GM18526 (cell line): ENCODE results near the gene SBK2.

ENCODE experiments used
- POLR2A ChIP-seq: IDR thresholded peaks from 3 replicates; pipeline ENCODE4 v1.6.1; 2011; ENCODE audit not compliant: insufficient read length; ENCODE audit errors: extremely low read depth

SBK2 gene

GRCh38 chr19:55563261-55563690 is 26.3 kb upstream of the SBK2 start:
- TF ChIP-seq POLR2A = no peak

DNA sequence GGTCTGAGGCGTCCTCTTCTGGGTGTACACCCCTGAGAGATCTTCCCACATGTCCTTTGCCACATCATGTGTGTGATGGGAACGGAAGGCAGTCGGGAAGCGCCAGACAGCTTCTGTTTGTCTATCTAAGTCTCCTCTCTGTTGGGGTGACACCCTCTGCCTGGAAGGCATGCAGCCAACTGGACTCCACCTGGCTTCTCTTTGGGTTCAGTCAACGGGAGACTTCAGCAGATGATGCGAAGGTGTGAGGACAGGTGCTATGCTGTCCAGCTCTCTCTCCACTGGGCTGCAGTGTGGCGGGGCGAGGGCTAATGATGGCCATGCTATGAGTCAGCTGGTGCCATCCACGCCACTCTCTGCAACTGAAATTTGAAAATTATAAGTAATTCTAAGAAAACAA is 22.8 kb upstream of the SBK2 start:
- no peak for TF ChIP-seq POLR2A

DNA sequence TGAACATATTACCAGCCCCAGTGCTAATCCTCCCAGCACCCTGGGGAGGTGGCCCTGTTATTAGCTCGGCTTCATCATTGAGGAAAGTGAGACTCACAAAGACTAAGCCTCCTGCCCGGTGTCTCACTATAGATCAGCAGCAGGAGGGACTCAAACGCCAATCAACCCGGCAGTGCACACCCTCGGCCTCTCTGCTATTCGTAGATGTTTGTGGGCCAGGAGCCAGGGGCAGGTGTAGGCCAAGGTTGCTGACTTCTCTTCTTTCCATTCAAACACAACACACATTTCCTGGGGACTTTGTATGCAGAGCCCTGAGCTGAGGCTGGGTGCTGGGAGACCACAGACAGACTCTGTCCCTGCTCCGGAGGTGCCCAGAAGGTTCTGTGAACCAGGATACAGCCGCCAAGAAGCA is 17.8 kb upstream of the SBK2 start:
- TF ChIP-seq POLR2A = no peak

GRCh38 chr19:55554302-55554701 is 17.4 kb upstream of the SBK2 start:
- TF ChIP-seq POLR2A = no peak

- TF ChIP-seq POLR2A = no peak
These were observed 16.6 kb upstream of the SBK2 start for GRCh38 chr19:55553217-55554182.

DNA sequence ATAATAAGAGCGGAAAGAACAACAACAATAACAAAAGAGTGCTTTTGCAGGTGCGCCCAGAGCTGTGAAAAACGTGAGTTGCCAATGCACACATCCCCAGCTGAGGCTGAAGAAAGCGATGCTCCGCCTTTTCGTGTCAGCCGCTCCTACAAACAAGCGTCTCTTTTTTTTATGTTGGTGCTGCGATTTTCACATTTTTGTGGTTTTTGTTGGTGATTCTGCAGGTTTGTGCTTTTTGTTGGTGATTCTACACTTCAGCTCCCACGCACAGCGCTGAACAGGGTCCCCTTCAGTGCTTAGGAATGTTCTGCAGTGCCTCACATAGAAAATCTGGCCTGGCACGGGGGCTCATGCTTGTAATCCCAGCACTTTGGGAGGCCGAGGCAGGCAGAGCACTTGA is 15.7 kb upstream of the SBK2 start:
- TF ChIP-seq POLR2A = no peak

GRCh38 chr19:55552206-55552605 is 15.3 kb upstream of the SBK2 start:
- no peak for TF ChIP-seq POLR2A

DNA sequence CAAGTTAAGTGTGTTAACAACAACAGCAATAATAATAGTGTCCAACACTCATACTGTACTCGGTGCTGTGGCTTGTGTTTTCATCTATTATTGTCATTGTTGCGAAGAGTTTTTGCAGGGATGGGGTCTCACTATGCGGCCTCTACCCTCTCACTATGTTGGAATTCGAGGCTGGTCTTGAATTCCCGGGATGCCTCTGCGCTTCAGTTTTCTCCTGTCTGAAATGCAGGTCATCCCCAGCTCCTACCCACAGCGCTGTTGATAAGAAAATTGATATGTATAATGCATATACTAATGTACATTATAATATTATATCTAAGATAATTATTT is 13.4 kb upstream of the SBK2 start:
- no peak for TF ChIP-seq POLR2A

DNA sequence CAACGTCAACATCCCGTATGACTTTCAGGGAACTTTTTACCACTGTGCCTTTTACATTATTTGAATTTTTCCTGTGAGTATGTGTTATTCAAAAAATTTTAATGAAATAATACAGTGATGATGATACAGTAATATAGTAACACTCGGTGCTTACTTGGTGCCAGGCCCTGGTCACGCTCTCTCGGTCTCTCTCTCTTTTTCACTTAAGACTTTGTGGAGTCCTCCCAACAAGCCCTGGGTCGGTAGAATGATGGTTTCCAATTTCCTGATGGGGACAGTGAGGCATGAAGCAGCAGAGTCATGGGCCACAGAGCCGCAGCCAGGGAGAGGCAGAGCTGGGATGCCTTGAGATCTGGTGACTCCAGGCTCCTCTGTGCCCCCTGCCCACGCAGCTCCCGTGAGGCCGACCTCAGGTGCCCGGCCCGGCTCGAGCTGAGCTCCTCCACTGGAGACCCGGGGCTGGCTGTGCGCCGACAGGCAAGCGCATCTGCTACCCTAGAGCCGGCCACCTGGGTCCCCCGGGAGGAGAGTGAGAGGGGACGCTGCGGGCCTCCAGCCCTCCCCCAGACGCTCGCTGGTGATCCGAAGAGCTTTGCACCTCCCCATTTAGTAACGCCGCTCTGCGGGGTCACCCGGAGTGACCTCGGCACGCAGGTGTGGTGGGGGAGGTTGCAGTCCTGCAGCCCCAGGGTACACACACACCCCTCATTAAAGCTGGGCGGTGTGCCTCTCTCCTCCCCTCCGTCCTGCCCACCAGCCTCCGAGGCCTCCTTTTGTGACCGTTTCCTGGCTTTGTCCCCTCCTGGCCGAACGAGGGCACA is 12.8 kb upstream of the SBK2 start:
- no peak for TF ChIP-seq POLR2A

GRCh38 chr19:55546822-55547614 is 10.1 kb upstream of the SBK2 start:
- TF ChIP-seq POLR2A = no peak

- no peak for TF ChIP-seq POLR2A
These were observed 9.1 kb upstream of the SBK2 start for GRCh38 chr19:55546011-55546410.

- TF ChIP-seq POLR2A = no peak
These were observed 8.5 kb upstream of the SBK2 start, which contains the start of gene SBK3 for GRCh38 chr19:55545443-55545842. Gene SBK3 (minus strand): TSS chr19:55545543. CDS start chr19:55545543, 0 bp downstream.

DNA sequence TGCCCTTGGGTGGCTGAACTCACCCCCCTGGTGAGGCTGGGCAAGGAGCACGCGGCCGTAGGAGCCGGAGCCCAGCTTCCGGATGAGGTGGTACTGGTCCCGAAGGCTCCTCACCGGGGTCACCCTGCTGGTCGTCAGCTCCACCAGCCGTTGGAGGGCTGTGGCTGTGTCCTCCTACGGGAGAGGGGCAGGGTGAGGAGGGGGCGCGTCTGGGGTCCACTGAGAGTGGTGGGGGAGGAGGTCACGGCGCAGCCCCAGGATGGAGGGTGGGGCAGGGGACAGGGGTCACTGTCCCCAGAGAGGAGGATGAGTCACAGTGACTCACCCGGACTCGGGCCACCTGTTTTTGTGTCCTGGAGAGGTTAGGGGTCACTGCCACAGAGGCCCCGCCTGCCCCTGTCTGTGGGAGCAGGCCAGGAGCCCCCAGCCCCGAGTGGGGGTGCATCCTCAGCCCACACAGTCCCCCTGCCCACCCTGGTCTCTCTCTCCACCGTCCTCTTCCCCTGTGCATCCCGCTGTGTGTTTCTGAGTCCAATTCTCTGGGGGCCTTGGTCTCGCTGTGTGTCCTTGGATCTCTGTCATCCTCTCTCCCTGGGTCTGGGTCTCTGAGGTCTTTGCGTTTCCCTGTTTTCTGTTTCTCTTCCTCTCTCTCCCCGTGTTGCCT is 8.0 kb upstream of the SBK2 start:
- no peak for TF ChIP-seq POLR2A

- no peak for TF ChIP-seq POLR2A
These were observed 7.1 kb upstream of the SBK2 start for GRCh38 chr19:55544014-55544413.

DNA sequence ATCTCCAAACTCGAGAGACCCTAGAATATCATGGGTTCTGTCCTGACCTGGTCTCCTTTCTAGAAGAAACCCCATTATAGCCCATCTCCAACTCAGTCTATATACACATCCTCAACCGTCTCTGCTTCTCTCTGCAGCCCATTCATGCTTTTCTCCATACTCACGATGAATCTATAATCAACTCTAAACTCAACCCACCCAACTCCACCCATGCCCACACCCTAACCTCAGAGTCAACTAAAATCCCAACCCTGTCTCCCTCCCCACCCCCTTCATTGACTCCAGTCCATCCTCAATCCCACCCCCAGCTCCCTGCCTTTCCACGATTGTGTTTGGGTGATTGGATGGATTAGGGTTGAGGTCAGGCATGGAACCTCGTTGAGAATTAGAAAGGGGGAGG is 6.6 kb upstream of the SBK2 start:
- TF ChIP-seq POLR2A = no peak
